Cardiac fibroblast (primary cell): ENCODE results near the gene UGT3A1.

Experiments
- DNase-seq, 2 donors: peaks; one replicate each; pipeline versions ENCODE4 v3.0.0 to v3.0.0-alpha.2; 2010; ENCODE audit warnings: low read depth in 2 of 2
- H3K4me3 ChIP-seq, 2 donors: replicated peaks in 1 of 2; 1 replicate in 1 of 2; 2 replicates in 1 of 2; pipeline ENCODE4 v1.5.1; 2011; ENCODE audit warnings: low read depth in 2 of 2, low read length in 2 of 2, mild to moderate bottlenecking in 2 of 2, moderate library complexity in 1 of 2
- TF ChIP-seq, protein P1 (sequence below): IDR thresholded peaks from one replicate; pipeline ENCODE4 v1.5.1; 2011; ENCODE audit warnings: low read depth, mild to moderate bottlenecking, low read length, inconsistent platforms

The UGT3A1 gene

DNA sequence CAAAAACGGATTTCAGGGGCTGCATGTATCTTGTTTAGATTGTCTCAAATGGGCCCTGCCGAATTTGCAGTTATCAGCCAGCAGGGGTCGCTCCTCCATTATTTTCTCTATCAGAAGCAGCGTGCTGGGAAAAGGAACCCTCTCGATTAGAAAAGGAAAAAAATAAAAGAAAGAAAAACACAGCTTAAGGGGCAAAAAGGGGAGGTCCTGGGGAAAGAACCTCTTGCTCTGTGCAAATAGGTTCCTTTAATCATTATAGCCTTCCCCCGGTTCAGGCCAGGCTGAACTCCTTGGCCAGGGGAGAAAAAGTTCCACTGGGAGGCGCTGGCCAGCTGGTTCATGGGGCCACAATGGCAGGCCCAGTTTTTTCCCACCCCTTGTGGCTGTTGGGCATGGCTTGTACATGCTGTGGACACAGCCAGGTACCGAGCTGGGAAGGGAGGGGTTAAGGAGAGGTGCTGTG, 27.8 kb downstream of the UGT3A1 start:
- TF ChIP-seq, protein P1, sequence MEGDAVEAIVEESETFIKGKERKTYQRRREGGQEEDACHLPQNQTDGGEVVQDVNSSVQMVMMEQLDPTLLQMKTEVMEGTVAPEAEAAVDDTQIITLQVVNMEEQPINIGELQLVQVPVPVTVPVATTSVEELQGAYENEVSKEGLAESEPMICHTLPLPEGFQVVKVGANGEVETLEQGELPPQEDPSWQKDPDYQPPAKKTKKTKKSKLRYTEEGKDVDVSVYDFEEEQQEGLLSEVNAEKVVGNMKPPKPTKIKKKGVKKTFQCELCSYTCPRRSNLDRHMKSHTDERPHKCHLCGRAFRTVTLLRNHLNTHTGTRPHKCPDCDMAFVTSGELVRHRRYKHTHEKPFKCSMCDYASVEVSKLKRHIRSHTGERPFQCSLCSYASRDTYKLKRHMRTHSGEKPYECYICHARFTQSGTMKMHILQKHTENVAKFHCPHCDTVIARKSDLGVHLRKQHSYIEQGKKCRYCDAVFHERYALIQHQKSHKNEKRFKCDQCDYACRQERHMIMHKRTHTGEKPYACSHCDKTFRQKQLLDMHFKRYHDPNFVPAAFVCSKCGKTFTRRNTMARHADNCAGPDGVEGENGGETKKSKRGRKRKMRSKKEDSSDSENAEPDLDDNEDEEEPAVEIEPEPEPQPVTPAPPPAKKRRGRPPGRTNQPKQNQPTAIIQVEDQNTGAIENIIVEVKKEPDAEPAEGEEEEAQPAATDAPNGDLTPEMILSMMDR: peak; percentile 57
- no peak overlapping the region for H3K4me3 ChIP-seq
- DNase-seq: peak in 1 of 2 donors; percentile 41

DNA sequence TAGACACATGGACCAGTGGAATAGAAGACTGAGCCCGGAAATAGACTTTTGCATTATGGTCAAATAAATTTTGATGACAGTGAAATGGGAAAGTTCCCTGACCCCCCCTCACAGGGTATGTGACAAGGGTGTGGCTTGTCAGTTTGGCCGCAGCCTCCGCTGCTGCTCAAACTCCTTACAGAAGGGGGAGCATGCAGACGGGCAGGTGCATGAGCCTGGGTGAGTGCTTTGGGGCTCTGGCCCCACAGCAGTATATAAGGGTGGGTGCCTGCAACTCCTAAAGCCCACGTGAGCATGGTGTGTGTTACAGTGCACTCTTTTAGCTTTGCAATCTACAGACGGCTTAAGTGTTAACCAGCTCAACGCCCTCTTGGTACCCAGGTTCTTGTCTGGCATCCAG, 30.9 kb downstream of the UGT3A1 start:
- H3K4me3 ChIP-seq: no peak overlapping the region
- TF ChIP-seq, protein P1: no peak
- DNase-seq: no peak

DNA sequence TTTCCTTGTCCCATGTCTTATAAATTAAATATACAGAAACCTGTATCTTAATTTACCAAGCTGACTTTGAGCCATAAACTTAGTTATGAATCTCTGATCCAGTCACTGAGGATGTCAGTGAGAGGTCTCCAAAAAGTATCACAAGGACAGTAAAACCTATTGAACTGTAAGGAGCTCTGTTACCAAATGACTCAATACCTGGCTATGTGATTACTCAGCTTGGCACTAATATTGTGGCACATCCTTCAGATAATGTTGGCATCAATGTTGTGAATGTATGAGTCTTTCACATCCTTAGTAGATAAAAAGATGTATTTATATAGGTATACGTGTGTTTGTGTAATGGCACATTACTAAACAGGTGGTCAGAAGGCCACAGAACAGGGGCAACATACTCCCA, 34.8 kb downstream of the UGT3A1 start:
- no peak for DNase-seq
- TF ChIP-seq, protein P1: no peak
- H3K4me3 ChIP-seq: no peak overlapping the region

DNA sequence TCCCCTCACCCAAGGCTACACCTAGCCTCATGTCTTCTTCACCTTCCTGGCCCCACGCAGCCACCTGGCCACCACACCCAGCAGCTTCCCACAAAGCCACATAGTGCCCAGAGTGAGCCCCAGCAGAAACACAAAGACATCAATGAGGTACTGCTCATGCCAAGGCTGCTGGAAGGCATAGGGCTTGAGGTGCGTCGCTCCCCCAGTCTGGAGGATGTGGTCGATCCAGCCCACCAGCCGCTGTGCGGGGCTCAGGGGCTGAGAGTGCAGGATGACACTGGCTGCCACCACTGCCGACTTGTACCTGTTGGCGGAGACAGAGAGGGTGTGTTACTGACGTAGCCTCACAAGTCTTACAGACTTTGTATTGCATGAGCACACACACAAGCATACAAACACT, 37.0 kb downstream of the UGT3A1 start:
- TF ChIP-seq, protein P1: no peak
- no peak for DNase-seq
- no peak overlapping the region for H3K4me3 ChIP-seq

DNA sequence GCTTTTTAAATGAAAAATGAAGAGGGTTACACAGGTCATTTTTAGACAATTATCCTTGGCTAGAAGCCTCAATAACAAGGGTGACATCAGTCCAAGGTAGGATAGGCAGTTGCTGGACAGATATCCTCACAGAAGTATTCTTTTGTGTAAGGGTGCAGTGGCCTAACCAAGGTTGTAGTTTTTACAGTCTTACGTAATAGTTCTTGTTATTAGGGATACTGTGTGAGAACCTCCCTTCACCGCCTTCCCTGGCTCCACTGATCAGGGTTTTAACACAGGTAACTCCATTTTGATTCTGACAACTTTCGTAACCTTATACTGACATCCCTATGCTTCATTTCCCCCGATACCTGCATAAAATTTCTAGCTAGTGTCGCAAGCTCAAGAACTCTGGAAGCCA, 44.1 kb downstream of the UGT3A1 start:
- H3K4me3 ChIP-seq: no peak overlapping the region
- TF ChIP-seq, protein P1: no peak
- no peak for DNase-seq

DNA sequence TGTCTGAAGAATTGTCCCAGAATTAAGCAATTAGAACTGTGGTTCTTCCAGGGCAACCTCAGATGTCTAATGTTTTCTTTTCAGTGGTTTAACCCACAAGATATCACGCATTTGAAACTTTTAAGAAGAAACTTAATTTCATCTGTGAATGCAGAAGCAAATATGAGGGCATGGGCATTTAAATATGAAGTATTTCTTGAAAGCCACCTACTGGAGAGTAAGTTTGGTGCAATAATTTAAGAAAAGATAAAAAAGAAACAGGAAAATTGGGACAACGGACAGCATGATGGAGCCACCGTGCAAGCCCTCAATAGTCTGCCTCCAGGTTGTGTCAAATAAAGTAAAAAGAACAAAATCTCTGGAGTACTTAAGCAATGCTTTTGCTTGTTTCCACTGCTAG, 51.6 kb downstream of the UGT3A1 start:
- TF ChIP-seq, protein P1: peak; percentile 15
- DNase-seq: peak in 1 of 2 donors; percentile 5
- H3K4me3 ChIP-seq: no peak overlapping the region

DNA sequence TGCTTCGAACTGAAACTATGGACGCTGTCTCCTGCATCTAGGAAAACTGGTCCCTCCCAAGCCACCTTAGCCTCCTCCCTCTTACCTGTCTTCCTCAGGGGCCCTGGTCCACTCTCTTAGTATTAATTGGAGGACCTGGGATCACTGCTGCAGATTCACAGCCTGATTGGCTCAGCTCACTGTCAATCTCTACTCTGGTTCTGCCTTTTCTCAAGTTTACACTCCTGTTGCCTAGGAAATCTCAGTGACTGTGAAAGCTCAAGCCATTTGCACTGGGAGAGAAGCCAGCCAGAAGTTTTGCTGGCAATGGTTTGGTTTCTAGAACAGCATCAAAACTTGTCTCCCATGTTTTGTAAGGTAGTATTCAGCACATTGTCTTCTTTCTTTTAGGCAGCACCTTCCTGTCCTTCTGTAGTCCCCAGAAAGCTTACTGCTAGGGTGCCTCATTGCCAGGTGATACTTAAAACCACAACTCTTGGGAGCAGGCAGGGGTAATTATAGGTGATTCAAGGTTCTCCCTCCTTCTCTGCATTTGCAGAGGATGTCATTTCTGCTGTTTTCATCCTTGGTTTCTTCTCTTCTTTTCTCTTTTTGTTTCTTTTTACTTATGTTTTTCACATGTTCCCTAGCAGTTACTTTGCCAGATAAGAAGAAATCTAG, 52.5 kb downstream of the UGT3A1 start, which contains the start of gene CAPSL:
CAPSL (minus strand) TSS at position 55 of the 660 bp plus-strand sequence. CDS start 17,502 bp downstream, outside the sequence.
- H3K4me3 ChIP-seq: no peak within 1 kb of the TSS
- DNase-seq: peak; percentile 53 to 63
- TF ChIP-seq, protein P1: no peak
